Endothelial cell of umbilical vein (primary cell): ENCODE measurements around the gene TOE1. TPM values are rescaled to one million over a fixed set of nuclear protein-coding genes. Genes with fewer than 3 reads are reported as not detected.
A peak's percentile ranks its signal among the peaks of the same experiment; 100 is the strongest.
"Not testable (repeated sequence)": the region's sequence is repeated elsewhere in the genome, so short reads cannot be mapped to it uniquely, and the experiment has no call there.

Experiments used
- BruUV-seq: library from RNA; stranded (reverse); fragments of 400-500 nt; replicated peaks from 2 replicates; lab custom pipeline; 2021; lab: Mats Ljungman, UMichigan
- CTCF ChIA-PET: fragments of 300-600, 350-600 bp; sonication (Branson Sonifier 250); formaldehyde crosslinking; loops from one replicate; lab custom pipeline; 2021; ENCODE audit warnings: antibody characterized with exemption, inconsistent platforms; lab: Charles Lee
- POLR2A ChIA-PET: fragments of 300-600, 350-600 bp; sonication (Branson Sonifier 250); formaldehyde crosslinking; loops from one replicate; lab custom pipeline; 2021; ENCODE audit warnings: antibody characterized with exemption, inconsistent platforms; lab: Charles Lee
- DNase-seq: peaks from one replicate; pipeline ENCODE4 v3.0.0-alpha.2; 2011; ENCODE audit warnings: low read depth, low spot score
- FAIRE-seq: peaks from 2 replicates; lab custom pipeline; 2011; peaks lifted over from hg19 to GRCh38; lab: Jason Lieb, UNC
- H2AFZ ChIP-seq: 2 replicates; pipeline ENCODE4 v1.6.0; 2012; ENCODE audit warnings: low read depth, low read length, control low read depth, inconsistent platforms
- H3K27ac ChIP-seq: 2 replicates; pipeline ENCODE4 v1.5.1; 2011; ENCODE audit warnings: low read depth, mild to moderate bottlenecking, control low read depth, low read length, moderate library complexity; ENCODE audit not compliant: insufficient read depth
- H3K27me3 ChIP-seq, 2 experiments: 2 replicates each; pipeline versions ENCODE4 v1.6.0 to v1.6.1; 2011; ENCODE audit warnings: low read length in 2 of 2, mixed read lengths in 1 of 2; ENCODE audit not compliant: control insufficient read depth in 2 of 2, insufficient read depth in 2 of 2
- H3K36me3 ChIP-seq, 2 experiments: 2 replicates in 1 of 2; 3 replicates in 1 of 2; pipeline ENCODE4 v1.5.1; 2011; ENCODE audit warnings: low read length in 2 of 2, mild to moderate bottlenecking in 1 of 2, moderate library complexity in 1 of 2; ENCODE audit not compliant: control insufficient read depth in 2 of 2, insufficient read depth in 2 of 2; ENCODE audit errors: extremely low read depth in 1 of 2
- H3K4me1 ChIP-seq: 3 replicates; pipeline ENCODE4 v1.5.1; 2011; ENCODE audit warnings: mild to moderate bottlenecking, low read length; ENCODE audit not compliant: control insufficient read depth, insufficient read depth; ENCODE audit errors: extremely low read depth
- H3K4me2 ChIP-seq: 2 replicates; pipeline ENCODE4 v1.6.1; 2011; ENCODE audit warnings: low read length, control low read depth, mixed read lengths; ENCODE audit not compliant: insufficient read depth
- H3K4me3 ChIP-seq, 3 experiments: fragments of 200-600 bp in 1 of 3; sonication (generic), shearing (Covaris generic) in 1 of 3; replicated peaks in 1 of 3; 2 replicates each; pipeline ENCODE4 v1.5.1; 2011 to 2016; ENCODE audit warnings: control low read depth in 3 of 3, low read length in 3 of 3, mild to moderate bottlenecking in 2 of 3, inconsistent platforms in 1 of 3, low read depth in 1 of 3, moderate library complexity in 1 of 3; ENCODE audit not compliant: insufficient read depth in 1 of 3
- H3K79me2 ChIP-seq: 2 replicates; pipeline ENCODE4 v1.6.0; 2012; ENCODE audit warnings: low read length, inconsistent platforms; ENCODE audit not compliant: control insufficient read depth, insufficient read depth
- H3K9ac ChIP-seq: replicated peaks from 2 replicates; pipeline ENCODE3; 2011; ENCODE audit warnings: low read length, control low read depth; ENCODE audit not compliant: insufficient read depth; ENCODE audit errors: extremely low read depth
- H3K9me1 ChIP-seq: replicated peaks from 3 replicates; pipeline ENCODE4 v1.6.0; 2011; ENCODE audit warnings: mild to moderate bottlenecking, low read length; ENCODE audit not compliant: control insufficient read depth, insufficient read depth; ENCODE audit errors: extremely low read depth
- H3K9me3 ChIP-seq: replicated peaks from 2 replicates; pipeline ENCODE4 v1.5.1; 2012; ENCODE audit warnings: low read length, inconsistent platforms; ENCODE audit not compliant: control insufficient read depth, insufficient read depth
- H4K20me1 ChIP-seq: replicated peaks from 2 replicates; pipeline ENCODE3; 2011; ENCODE audit warnings: mild to moderate bottlenecking, low read length; ENCODE audit not compliant: control insufficient read depth, insufficient read depth; ENCODE audit errors: extremely low read depth
- CTCF ChIP-seq, 2 donors: IDR thresholded peaks; 1 replicate in 1 of 2; 2 replicates in 1 of 2; pipeline ENCODE4 v1.5.1; 2011; ENCODE audit warnings: low read length in 2 of 2, mild to moderate bottlenecking in 2 of 2, moderate library complexity in 2 of 2, control low read depth in 1 of 2, inconsistent platforms in 1 of 2, low read depth in 1 of 2; ENCODE audit not compliant: insufficient read depth in 1 of 2; ENCODE audit errors: extremely low read depth in 1 of 2
- JUN ChIP-seq: IDR thresholded peaks from 2 replicates; pipeline ENCODE4 v1.6.1; 2011; ENCODE audit warnings: borderline replicate concordance, low read depth; ENCODE audit not compliant: insufficient read length, insufficient read depth
- dilution Hi-C: fragments of 300-500 bp; cut with MboI; formaldehyde crosslinking; loops from one replicate; pipeline ENCODE4 v1.15.0; 2019; ENCODE audit warnings: low sequenced_read_pairs; ENCODE audit not compliant: extremely low pct_ligation_motif_present
- intact Hi-C: fragments of 100-400 bp; cut with micrococcal nuclease; formaldehyde crosslinking; loops from one replicate; pipeline ENCODE4 v1.10.0; 2022
- polyA plus RNA-seq, 4 experiments: library from polyadenylated mRNA; depleted of rRNA in 3 of 4; stranded (reverse) in 3 of 4; unstranded in 1 of 4; fragments of >200 nt; gene quantifications; 2 replicates each; pipeline versions ENCODE4 v1.2.1 to v1.2.3, GENCODE V29; 2011 to 2012; ENCODE audit warnings: missing spikeins in 1 of 4
- total RNA-seq: library from RNA; stranded (reverse); gene quantifications from 2 replicates; pipeline ENCODE4 v1.2.3, GENCODE V29; 2021

Gene TOE1
- total and polyA plus RNA-seq, 2 donors (not counting 3 experiments of a cell fraction or from before 2014, with no cell fraction given): 16.3 to 24.9 TPM

GRCh38 chr1:45359882-45360513, 20.0 kb downstream of the TOE1 start:
- Histone ChIP-seq H3K27me3 (no peaks in the 10 kb centered on the region), H3K4me3 (no peak overlapping the region), H3K9me1 (no peaks in the 10 kb centered on the region), H3K4me2 (no peak overlapping the region), H3K4me1 (peaks cover 7% of the 10 kb centered on the region), H3K36me3 (no peaks in the 10 kb centered on the region), H3K79me2 (no peaks in the 10 kb centered on the region), H3K9me3 (no peaks in the 10 kb centered on the region), H3K27ac (no peak overlapping the region), H4K20me1 (no peaks in the 10 kb centered on the region), H3K9ac (no peak overlapping the region), H2AFZ (peak overlapping the region; percentile 85)
- intact Hi-C loops: loop anchor here (1.0 kb wide), 2 partner anchors 133 to 210 kb away; no protein-coding TSS in a partner anchor
- BruUV-seq: no TSS peak
- dilution Hi-C loops: loop anchor here (25.0 kb wide), 1 partner anchor 127 kb away; the partner anchor contains the start of gene TESK2
- TF ChIP-seq JUN: no peak
- TF ChIP-seq CTCF (IDR thresholded peaks at IDR 0.05; ENCODE audit: extremely low read depth in 1 of 2, insufficient read depth in 1 of 2, low read depth in 1 of 2, low read length in 2 of 2): peak; percentile 47 to 64
- peak; percentile 74 for DNase-seq
- ChIA-PET CTCF (interaction anchor here (0.6 to 15.5 kb wide), 32 partner anchors 9 to 346 kb away, joined by 3 to 457 read pairs (median 5); partner anchors contain the start of genes AKR1A1, CCDC163, MMACHC and MUTYH), POLR2A (interaction anchor here (1.3 kb wide), 1 partner anchor 131 kb away, joined by 4 read pairs; the partner anchor contains the start of gene TESK2)
- peak; percentile 93 for FAIRE-seq

- POLR2A ChIA-PET: interaction anchor here (0.8 to 1.3 kb wide), 2 partner anchors 130 to 160 kb away, joined by 3 to 4 read pairs; partner anchors contain the start of genes PRDX1 and TESK2
- not testable (repeated sequence) for H3K9me1 ChIP-seq, H3K4me1 ChIP-seq, H4K20me1 ChIP-seq, FAIRE-seq, H3K9ac ChIP-seq, H3K4me2 ChIP-seq, DNase-seq, H3K36me3 ChIP-seq, H3K27ac ChIP-seq, H3K79me2 ChIP-seq, BruUV-seq, H3K9me3 ChIP-seq, H3K27me3 ChIP-seq, H3K4me3 ChIP-seq
- dilution Hi-C loops (loop anchor here (25.0 kb wide), 1 partner anchor 126 kb away; the partner anchor contains the start of gene TESK2), intact Hi-C loops (loop anchor here (1.0 kb wide), 1 partner anchor 209 kb away; no protein-coding TSS in a partner anchor)
- CTCF ChIA-PET: interaction anchor here (0.9 to 15.5 kb wide), 10 partner anchors 13 to 347 kb away, joined by 3 to 457 read pairs (median 6); partner anchors contain the start of genes MUTYH, TESK2 and TOE1
- peak overlapping the region; percentile 26 for H2AFZ ChIP-seq
These were observed 21.0 kb downstream of the TOE1 start for GRCh38 chr1:45360981-45361380.
